ENCODE results near the gene HERC3.
"Not testable (repeated sequence)": the region's sequence is repeated elsewhere in the genome, so short reads cannot be mapped to it uniquely, and the experiment has no call there.

Gene HERC3

GRCh38 chr4:88609794-88610193 lies 17.5 kb downstream of the HERC3 start:
- DNase-seq = not testable (repeated sequence)

GRCh38 chr4:88610771-88611170 lies 18.5 kb downstream of the HERC3 start:
- no peak for DNase-seq

DNA sequence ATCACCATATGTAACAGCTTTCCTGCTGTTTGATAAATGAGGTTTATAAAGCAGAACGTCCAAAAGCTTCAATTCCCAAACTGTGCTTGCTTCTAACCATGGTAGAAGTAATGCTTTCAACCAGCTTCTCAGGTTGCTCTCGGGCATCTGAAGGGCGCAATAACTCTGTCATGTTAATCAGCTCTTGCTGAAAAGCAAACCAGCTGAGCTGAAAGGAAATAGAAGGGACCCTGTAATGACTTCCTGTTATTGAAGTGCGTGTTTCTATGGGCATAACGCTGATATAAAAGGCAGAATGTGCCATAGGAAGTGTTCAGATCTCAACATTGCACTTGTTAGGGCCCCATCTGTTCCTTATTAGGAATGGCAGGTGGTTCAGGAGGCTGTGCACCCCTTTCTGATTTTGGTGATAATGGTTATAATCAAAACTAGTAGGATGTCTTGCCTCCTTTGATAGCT lies 21.2 kb downstream of the HERC3 start:
- DNase-seq = no peak

- no peak for DNase-seq
Measured at GRCh38 chr4:88614058-88614457, 21.8 kb downstream of the HERC3 start.

DNA sequence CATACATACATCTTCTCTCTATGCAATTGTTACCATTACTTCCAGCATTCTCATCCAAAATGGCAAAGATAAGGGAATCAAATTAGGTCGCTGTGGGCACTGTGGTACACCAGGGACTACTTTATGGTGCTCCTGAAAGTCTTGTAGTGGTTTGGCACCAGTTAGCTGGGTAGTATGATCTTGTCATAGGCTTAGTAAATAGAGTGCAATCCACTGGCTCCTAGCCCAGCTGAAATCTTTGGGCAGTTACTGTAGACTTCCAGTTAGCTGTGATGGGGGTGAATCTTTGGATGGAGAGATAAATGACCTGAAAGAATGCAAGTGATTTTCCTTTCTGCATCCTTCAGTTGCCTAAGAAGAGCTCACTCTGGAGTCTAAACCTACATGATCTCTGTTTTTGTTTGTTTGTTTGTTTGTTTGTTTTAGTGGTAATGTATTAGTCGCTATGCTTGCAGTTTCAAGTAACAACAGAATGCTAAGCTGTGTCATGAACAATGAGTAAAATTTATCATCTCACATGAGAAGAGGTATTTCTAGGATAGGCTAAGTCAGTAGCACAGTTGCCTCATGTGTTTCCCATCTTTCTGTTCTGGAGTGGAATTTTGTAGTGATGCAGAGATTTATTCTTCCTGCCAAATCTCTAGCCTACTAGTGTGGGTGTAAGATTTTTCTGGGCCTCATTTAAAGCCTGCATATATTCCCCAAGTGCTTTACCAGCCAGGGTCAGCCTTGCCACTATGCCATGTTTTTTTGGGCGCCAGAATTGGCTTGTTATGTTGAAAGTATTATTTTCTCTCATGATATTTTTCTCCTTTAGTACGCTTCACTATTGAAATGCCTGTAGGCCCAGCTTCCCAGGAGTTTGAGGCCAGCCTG lies 24.2 kb downstream of the HERC3 start:
- no peak for DNase-seq

DNA sequence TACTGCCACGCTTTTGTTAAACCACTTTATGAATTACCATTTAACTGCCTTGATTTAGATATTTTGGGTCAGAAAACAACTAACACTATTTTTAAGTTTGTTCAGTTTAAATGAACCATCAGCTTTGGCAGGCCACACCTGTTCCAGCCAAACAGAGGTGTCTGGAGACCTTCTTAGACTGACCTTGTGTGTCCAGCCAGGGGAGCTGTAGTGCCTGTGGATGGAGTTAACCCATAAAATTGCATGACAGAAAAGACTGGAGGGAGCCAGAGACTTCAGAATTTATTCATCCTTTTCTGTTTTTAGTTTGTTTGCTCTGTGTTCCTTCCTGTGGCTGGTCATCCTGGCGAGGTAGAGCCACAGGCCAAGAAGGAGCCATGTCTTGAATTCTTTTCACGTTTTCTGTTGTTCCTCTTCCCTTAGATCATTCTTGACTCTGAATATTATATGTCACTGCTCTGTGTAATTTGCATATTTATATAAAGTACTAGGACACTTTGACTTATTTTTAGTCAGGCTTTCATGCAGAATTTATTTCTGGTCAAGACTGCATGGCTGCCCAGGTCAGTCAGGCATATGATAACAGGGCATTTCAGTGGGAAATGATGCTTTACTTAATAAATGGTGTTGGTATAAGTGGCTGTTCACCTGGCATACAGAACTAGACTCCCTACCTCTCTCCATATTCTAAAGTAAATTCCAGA lies 26.7 kb downstream of the HERC3 start:
- no peak for DNase-seq

DNA sequence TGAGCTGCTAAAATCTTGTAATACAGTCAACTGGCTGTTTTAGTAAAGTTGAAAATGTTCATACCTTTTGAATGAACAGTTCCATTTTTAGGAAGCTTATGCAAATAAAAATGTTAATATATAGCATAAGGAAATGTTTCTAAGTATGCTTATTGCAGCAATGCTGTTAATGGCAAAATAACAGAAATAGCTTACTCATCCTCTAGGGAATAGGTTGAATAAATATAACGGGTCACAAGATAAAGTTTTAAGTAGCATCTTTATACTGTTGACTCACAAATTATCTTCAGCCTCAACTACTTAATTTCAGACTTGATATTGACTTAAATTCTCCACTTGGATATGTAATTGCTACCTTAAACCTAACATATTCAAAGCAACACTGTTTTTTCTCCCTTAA lies 27.7 kb downstream of the HERC3 start:
- no peak for DNase-seq

DNA sequence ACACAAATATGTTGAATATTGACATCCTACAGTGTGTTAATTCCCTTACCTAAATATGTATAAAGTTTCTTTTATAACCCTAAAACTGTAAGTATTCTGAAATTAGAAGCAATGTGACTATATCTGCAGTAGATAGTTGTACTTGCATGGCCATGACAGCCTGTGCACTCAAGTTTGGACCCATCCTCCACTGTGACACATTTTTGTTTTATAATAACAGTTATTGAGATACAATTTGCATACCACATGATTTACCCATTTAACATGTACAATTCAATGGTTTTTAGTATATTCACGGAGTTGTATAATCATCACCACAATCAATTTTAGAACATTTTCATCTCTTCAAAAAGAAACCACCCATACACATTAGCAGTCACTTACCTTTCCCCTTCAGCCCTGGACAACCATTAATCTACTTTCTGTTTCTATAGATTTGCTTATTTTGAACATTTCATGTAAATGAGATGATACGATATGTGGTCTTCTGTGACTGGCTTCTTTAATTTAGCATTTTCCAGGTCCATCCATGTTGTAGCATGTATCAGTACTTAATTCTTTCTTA lies 29.6 kb downstream of the HERC3 start:
- DNase-seq = no peak

- DNase-seq = no peak
Measured at GRCh38 chr4:88623097-88623496, 30.8 kb downstream of the HERC3 start.

GRCh38 chr4:88628746-88629145 lies 36.5 kb downstream of the HERC3 start:
- no peak for DNase-seq

- DNase-seq = no peak
Measured at GRCh38 chr4:88629826-88630225, 37.5 kb downstream of the HERC3 start.

GRCh38 chr4:88630756-88631155 lies 38.5 kb downstream of the HERC3 start:
- no peak for DNase-seq

DNA sequence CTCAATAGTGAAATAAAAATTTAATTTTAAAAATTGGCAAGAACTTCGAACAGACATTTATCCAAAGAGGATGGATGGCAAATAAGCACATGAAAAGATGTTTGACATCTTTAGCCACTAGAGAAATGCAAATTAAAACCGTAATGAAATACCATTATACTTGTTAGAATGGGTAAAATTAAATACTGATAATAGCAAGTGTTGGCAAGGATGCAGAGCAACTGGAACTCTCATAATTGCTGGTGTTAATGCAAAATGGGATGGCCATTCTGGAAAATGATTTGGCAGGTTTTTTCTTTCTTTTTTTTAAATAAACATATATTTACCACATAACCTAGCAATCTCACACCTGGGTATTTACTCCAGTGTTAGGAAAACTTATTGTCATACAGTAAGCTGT lies 51.7 kb downstream of the HERC3 start:
- no peak for DNase-seq

- no peak for DNase-seq
Measured at GRCh38 chr4:88645994-88646393, 53.7 kb downstream of the HERC3 start.

DNA sequence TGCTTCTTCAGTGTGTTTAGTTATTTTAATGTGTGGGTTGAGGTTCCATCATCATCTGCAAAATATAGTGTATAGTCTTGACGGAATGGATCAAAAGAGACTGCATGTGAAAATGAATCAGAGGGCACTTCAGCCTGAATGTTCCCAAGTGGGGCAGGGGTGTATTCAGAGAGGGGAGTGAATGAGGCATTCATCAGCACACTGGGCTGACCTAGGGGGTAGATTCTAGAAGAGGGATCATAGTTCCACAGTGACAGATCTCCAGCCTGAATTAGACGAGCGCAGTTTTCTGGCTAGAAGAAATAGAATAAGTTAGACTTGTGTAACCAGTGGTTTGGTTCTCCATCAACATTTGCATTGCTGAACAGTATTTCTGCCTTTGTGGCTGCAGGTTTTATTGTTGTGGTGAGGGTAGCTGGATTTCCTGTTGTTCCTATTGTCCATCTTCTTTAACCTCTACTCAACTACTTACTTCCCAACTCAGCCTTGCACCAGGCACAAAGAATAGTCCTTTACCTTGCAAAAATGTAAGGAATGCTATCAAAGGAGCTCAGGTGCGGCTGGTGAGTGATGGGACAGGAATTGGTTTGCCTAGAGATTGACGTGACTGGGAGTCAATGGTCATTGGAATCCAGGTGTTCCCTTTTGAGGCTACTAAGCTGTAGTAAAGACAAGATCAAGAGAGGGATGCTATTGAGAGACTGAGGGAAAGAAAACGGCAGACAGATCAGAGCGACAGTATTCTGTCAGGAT lies 54.4 kb downstream of the HERC3 start:
- no peak for DNase-seq

DNA sequence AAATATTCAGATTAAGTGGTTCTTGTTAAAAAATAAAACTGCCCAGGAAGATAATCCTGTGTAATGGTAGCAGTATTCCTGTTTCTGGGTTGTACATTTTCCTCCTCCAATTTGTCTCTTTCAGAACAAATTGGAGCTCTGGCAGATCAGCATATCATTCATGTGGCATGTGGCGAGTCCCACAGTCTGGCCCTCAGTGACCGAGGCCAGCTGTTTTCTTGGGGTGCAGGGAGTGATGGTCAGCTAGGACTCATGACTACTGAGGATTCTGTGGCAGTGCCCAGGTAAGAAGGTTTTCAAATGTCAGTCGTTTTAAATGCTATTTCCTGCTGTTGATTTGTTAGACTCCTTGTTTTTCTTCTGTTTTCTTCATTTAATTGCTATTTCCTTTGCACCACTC lies 57.4 kb downstream of the HERC3 start:
- DNase-seq = no peak

- DNase-seq = no peak
Measured at GRCh38 chr4:88653371-88653946, 61.2 kb downstream of the HERC3 start.

- DNase-seq = no peak
Measured at GRCh38 chr4:88655226-88655625, 62.9 kb downstream of the HERC3 start.

DNA sequence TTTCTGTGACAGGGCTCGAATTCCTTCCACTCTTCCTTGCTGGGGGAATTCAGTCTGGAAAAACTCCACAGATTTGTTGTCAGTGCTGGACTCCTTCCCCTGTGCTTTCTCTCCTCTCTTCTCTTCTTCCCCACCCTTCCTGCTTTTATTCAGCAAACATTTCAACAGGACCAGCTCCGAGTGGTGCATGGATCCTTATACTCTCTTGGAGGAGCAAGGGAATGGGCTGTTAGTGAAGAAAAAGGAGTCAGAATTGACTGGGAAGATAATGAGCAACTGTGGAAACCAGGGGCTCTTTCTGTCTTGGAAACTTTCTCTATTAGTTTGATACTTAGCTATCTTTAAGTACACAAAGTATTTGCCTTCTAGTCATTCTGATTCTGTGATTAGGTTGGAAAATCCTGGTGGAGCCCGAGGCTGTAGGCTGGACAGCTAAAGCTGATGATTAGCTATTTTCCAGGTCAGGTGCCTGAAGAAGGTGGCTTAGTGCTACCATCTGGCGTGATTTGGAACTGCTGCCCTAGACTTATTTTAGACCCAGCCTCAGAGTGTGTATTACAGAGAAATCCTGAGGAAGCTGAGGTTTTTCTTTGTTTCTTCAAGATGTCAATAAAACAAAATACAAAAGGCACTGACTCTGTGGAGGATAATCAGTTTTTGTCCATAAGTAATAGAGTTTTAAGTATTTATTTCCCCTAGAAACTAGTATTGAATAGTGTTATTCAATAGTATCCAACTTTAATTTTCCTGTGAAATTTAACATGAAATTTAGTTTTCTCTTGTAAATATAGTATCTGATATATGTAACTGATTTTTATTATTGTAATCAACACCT lies 67.0 kb downstream of the HERC3 start:
- peak; percentile 3 to 44 for DNase-seq

DNA sequence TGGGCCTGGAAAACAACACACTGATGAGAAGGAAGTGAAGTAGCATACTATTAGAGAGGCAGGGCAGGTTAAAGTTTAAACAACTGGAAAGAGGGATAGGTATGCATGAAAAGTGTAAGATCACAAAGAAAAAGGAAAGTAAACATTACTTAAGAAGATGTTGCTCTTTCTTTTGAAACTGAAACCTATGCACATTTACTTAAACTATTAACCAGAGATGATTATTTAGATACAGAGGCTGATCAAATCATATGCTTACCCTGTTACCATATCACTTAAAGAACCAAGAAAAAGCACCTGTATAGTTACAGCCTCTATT lies 67.6 kb downstream of the HERC3 start:
- DNase-seq = no peak

GRCh38 chr4:88660446-88661294 lies 68.4 kb downstream of the HERC3 start:
- DNase-seq = no peak
